ENCODE measurements around the gene WNK2. TPM values are rescaled to one million over a fixed set of nuclear protein-coding genes. Genes with fewer than 3 reads are reported as not detected.

The WNK2 gene
- total and polyA plus RNA-seq, 8 donors = 0.93 to 10.4 (median 7.4) TPM

DNA sequence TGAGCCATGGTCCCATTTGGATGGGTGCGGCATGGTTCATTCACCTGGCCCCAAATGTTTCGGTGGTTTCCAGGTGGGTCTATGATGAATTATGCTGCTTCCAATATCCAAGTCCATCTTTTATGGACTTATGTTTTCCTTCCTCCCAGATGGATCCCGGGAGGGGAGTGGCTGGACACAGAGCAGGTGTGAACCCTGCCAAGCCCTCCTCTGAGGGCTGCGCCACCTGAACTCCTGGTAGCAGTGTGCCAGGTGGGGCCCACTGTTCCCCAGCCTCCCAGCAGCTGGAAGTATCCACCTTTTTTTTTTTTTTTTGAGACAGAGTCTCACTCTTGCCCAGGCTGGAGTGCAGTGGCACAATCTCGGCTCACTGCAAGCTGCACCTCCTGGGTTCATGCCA lies 42.9 kb downstream of the WNK2 start:
- H3K4me1 ChIP-seq = peaks cover 0 to 9% of the 10 kb centered on the region in 2 donors

DNA sequence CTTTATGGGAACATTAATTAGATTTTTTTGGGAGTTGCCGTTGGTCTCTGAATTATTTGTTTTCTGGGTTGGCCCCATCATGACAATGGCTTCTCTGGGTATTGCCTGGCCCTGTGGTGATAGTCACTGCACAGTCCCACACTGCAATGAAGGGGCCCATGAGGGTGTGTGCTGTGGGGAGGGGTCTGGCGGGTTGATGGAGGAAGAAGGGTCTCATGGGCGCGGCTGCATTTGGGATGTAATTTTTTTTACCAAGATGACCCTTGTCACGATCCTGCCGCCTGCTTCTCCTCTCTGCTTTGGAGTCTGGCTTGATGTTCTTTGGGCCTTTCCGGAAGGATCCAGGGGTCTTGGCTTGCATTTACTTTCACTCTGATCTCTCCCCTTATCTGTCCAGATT lies 44.1 kb downstream of the WNK2 start:
- no peaks in the 10 kb centered on the region for H3K36me3 ChIP-seq
- H3K27me3 ChIP-seq = peaks cover 0 to 62% of the 10 kb centered on the region in 2 donors
- no peak overlapping the region for H3K27ac ChIP-seq
- TF ChIP-seq, protein P1, sequence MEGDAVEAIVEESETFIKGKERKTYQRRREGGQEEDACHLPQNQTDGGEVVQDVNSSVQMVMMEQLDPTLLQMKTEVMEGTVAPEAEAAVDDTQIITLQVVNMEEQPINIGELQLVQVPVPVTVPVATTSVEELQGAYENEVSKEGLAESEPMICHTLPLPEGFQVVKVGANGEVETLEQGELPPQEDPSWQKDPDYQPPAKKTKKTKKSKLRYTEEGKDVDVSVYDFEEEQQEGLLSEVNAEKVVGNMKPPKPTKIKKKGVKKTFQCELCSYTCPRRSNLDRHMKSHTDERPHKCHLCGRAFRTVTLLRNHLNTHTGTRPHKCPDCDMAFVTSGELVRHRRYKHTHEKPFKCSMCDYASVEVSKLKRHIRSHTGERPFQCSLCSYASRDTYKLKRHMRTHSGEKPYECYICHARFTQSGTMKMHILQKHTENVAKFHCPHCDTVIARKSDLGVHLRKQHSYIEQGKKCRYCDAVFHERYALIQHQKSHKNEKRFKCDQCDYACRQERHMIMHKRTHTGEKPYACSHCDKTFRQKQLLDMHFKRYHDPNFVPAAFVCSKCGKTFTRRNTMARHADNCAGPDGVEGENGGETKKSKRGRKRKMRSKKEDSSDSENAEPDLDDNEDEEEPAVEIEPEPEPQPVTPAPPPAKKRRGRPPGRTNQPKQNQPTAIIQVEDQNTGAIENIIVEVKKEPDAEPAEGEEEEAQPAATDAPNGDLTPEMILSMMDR (IDR thresholded peaks at IDR 0.05) = no peak
- intact Hi-C loops (cut with DNase I) = no loop called here
- no peaks in the 10 kb centered on the region for H3K9me3 ChIP-seq
- H3K4me1 ChIP-seq = peaks cover 0 to 9% of the 10 kb centered on the region in 2 donors
- ATAC-seq (no peak), DNase-seq (peak in 1 of 4 donors; percentile 11)
- no peak overlapping the region for H3K4me3 ChIP-seq

More for the DNA sequence above, 42.9 kb downstream of the WNK2 start:
- ATAC-seq (no peak), DNase-seq (no peak)
- TF ChIP-seq, protein P1 (IDR thresholded peaks at IDR 0.05) = no peak
- Histone ChIP-seq H3K4me3 (no peak overlapping the region), H3K9me3 (no peaks in the 10 kb centered on the region), H3K27me3 (peaks cover 0 to 50% of the 10 kb centered on the region in 2 donors), H3K36me3 (no peaks in the 10 kb centered on the region), H3K27ac (no peak overlapping the region)
- intact Hi-C loops (cut with DNase I) = no loop called here

DNA sequence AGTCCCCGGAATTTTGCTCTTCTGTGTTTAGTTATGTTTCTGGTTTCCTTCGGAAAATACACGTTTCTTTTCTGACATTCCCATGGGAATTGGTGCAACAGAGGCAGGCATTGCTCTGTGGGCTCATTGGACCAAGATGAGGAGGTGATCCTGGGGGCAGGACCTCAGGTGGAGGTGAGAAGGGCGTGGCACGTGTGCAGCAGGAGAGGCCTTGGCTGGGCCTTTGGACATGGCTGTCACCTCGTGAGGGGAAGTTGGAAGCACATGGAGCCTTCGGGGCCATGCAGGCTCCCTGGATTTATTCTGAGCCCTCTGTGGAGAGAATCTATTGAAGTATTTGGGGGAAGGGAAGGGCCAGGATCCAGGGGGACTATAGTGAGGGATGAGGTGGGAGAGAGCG lies 44.5 kb downstream of the WNK2 start:
- H3K36me3 ChIP-seq = no peaks in the 10 kb centered on the region
- H3K4me3 ChIP-seq = no peak overlapping the region
- ATAC-seq (no peak), DNase-seq (peak in 1 of 4 donors; percentile 32)
- H3K27me3 ChIP-seq = peaks cover 0 to 65% of the 10 kb centered on the region in 2 donors
- TF ChIP-seq, protein P1 (IDR thresholded peaks at IDR 0.05) = no peak
- peaks cover 0 to 9% of the 10 kb centered on the region in 2 donors for H3K4me1 ChIP-seq
- intact Hi-C loops (cut with DNase I) = no loop called here
- H3K27ac ChIP-seq = no peak overlapping the region
- no peaks in the 10 kb centered on the region for H3K9me3 ChIP-seq

DNA sequence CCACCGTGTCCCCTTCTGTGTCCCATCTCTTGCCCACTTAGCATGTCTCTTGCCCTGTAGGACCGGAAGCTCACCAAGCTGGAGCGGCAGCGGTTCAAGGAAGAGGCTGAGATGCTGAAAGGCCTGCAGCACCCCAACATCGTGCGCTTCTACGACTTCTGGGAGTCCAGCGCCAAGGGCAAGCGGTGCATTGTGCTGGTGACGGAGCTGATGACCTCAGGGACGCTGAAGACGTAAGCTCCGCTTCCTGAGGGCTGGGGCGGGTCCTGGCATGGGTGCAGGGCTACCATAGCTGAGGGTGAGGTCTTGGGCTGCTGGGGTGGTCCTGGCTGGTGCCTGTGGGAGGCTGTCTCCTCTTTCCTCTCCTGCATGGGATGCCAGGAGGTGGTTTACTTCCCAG lies 45.7 kb downstream of the WNK2 start:
- H3K36me3 ChIP-seq = no peaks in the 10 kb centered on the region
- H3K4me1 ChIP-seq = peaks cover 0 to 9% of the 10 kb centered on the region in 2 donors
- H3K27ac ChIP-seq = no peak overlapping the region
- intact Hi-C loops (cut with DNase I) = no loop called here
- TF ChIP-seq, protein P1 (IDR thresholded peaks at IDR 0.05) = no peak
- H3K9me3 ChIP-seq = no peaks in the 10 kb centered on the region
- DNase-seq (peak in 1 of 4 donors; percentile 66), ATAC-seq (no peak)
- H3K27me3 ChIP-seq = peaks cover 0 to 63% of the 10 kb centered on the region in 2 donors
- no peak overlapping the region for H3K4me3 ChIP-seq

DNA sequence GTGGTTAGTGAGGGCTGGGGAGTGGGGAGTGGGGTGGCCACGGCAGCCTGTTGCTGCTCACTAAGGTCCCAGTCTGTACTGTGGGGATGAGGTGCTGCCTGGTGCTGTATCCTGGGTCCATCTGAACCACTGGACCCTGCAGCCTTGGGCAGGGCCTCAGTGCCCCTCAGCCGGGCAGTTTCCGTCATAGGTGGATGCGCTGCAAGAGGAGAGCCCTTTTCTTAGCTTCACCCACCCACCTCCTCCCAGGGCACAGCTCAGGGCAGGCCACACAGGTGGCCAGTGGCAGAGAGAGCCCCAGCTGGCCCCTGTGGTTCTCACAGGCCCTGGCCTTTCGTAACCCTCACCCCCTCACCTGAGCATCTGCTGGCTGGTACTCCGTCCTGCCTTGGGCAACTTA lies 46.2 kb downstream of the WNK2 start:
- no peaks in the 10 kb centered on the region for H3K9me3 ChIP-seq
- TF ChIP-seq, protein P1 (IDR thresholded peaks at IDR 0.05) = no peak
- no peaks in the 10 kb centered on the region for H3K36me3 ChIP-seq
- DNase-seq = peak in 1 of 4 donors; percentile 49
- ATAC-seq = no peak
- H3K27me3 ChIP-seq = peaks cover 0 to 66% of the 10 kb centered on the region in 2 donors
- H3K27ac ChIP-seq = no peak overlapping the region
- intact Hi-C loops (cut with DNase I) = no loop called here
- H3K4me3 ChIP-seq = no peak overlapping the region
- peaks cover 0 to 9% of the 10 kb centered on the region in 2 donors for H3K4me1 ChIP-seq
